HepG2 (cell line): Measurements from ENCODE around the gene CAPZB. TPM values are rescaled to one million over a fixed set of nuclear protein-coding genes. Genes with fewer than 3 reads are reported as not detected.

ENCODE experiments used
- ATF7-NPFF ChIP-seq: sonication (generic); formaldehyde crosslinking; IDR thresholded peaks from 2 replicates; pipeline ENCODE4 v1.8.1; 2023; ENCODE audit warnings: mild to moderate bottlenecking, low read depth, missing genetic modification reagents, moderate library complexity
- ELK4 ChIP-seq: sonication (generic); formaldehyde crosslinking; IDR thresholded peaks from 2 replicates; pipeline ENCODE4 v1.9.0; 2021; ENCODE audit warnings: missing genetic modification reagents, borderline replicate concordance
- FOXA1 ChIP-seq, 2 experiments: fragments of 450-650 bp in 1 of 2; sonication (generic) in 1 of 2; formaldehyde crosslinking in 1 of 2; IDR thresholded peaks; 2 replicates each; pipeline versions ENCODE4 v1.4.0 to v1.6.1; 2016 to 2020; ENCODE audit warnings: missing genetic modification reagents in 1 of 2
- GTF2F1 ChIP-seq: fragments of 150-350 bp; IDR thresholded peaks from 2 replicates; pipeline ENCODE4 v1.6.1; 2014; ENCODE audit warnings: low read length
- HNRNPLL ChIP-seq: fragments of 200-400 bp; formaldehyde crosslinking; IDR thresholded peaks from 2 replicates; pipeline ENCODE4 v1.6.1; 2017; ENCODE audit warnings: mild to moderate bottlenecking, low read depth, low read length; ENCODE audit not compliant: poor library complexity, severe bottlenecking
- HOXA5 ChIP-seq: sonication (generic); formaldehyde crosslinking; IDR thresholded peaks from 2 replicates; pipeline ENCODE4 v1.4.0; 2020; ENCODE audit warnings: missing genetic modification reagents
- MED1 ChIP-seq: sonication (generic); formaldehyde crosslinking; IDR thresholded peaks from 2 replicates; pipeline ENCODE4 v1.4.0; 2020; ENCODE audit warnings: missing genetic modification reagents
- MIER2 ChIP-seq: IDR thresholded peaks from 2 replicates; pipeline ENCODE4 v1.6.1; 2016; ENCODE audit warnings: missing biosample characterization, missing genetic modification reagents
- MXI1 ChIP-seq: IDR thresholded peaks from 3 replicates; pipeline ENCODE4 v1.6.1; 2012; ENCODE audit warnings: low read depth, low read length, inconsistent platforms, borderline replicate concordance
- NR2F6 ChIP-seq, 2 experiments: IDR thresholded peaks; 2 replicates each; pipeline ENCODE4 v1.6.1; 2016; ENCODE audit warnings: antibody characterized with exemption in 1 of 2, mild to moderate bottlenecking in 1 of 2
- THAP11 ChIP-seq: IDR thresholded peaks from 2 replicates; pipeline ENCODE4 v1.6.1; 2016; ENCODE audit warnings: missing biosample characterization, missing genetic modification reagents
- THRA ChIP-seq: sonication (generic); formaldehyde crosslinking; IDR thresholded peaks from 2 replicates; pipeline ENCODE4 v1.4.0; 2020; ENCODE audit warnings: missing genetic modification reagents, borderline replicate concordance
- ZMAT3 ChIP-seq: sonication (generic); formaldehyde crosslinking; conservative IDR thresholded peaks from 2 replicates; pipeline ENCODE4 v1.7.0; 2021; ENCODE audit warnings: missing genetic modification reagents
- ZNF10 ChIP-seq: sonication (generic); formaldehyde crosslinking; IDR thresholded peaks from 2 replicates; pipeline ENCODE4 v1.4.0; 2020; ENCODE audit warnings: mild to moderate bottlenecking, low read depth, missing genetic modification reagents, borderline replicate concordance
- ZNF234 ChIP-seq: sonication (generic); formaldehyde crosslinking; conservative IDR thresholded peaks from 2 replicates; pipeline ENCODE4 v1.5.1; 2020; ENCODE audit warnings: mild to moderate bottlenecking, missing genetic modification reagents
- ZNF24 ChIP-seq: fragments of 450-650 bp; IDR thresholded peaks from 2 replicates; pipeline ENCODE4 v1.6.1; 2017; ENCODE audit warnings: antibody characterized with exemption, mild to moderate bottlenecking
- ZNF280D ChIP-seq: sonication (generic); formaldehyde crosslinking; IDR thresholded peaks from 2 replicates; pipeline ENCODE4 v1.5.1; 2020; ENCODE audit warnings: mild to moderate bottlenecking, missing genetic modification reagents
- ZNF317 ChIP-seq: sonication (generic); formaldehyde crosslinking; IDR thresholded peaks from 2 replicates; pipeline ENCODE4 v1.5.0; 2020; ENCODE audit warnings: mild to moderate bottlenecking, missing genetic modification reagents
- ZNF484 ChIP-seq: sonication (generic); formaldehyde crosslinking; IDR thresholded peaks from 2 replicates; pipeline ENCODE4 v1.5.1; 2020; ENCODE audit warnings: mild to moderate bottlenecking, low read depth, missing genetic modification reagents, borderline replicate concordance
- ZNF800 ChIP-seq: sonication (generic); formaldehyde crosslinking; IDR thresholded peaks from 2 replicates; pipeline ENCODE4 v1.4.0; 2020; ENCODE audit warnings: missing genetic modification reagents
- polyA plus RNA-seq, 8 experiments: library from polyadenylated mRNA; depleted of rRNA in 3 of 8; stranded (reverse) in 7 of 8; unstranded in 1 of 8; fragments of >200 nt; fragmentation: Illumina TruSeq in 4 of 8; extraction: Trizol in 4 of 8; gene quantifications; 2 replicates each; pipeline versions ENCODE4 v1.2.1 to v1.2.3, GENCODE V29; 2011 to 2016; ENCODE audit warnings: low read depth in 4 of 8, missing spikeins in 1 of 8, mixed read lengths in 1 of 8; ENCODE audit not compliant: insufficient read depth in 1 of 8
- total RNA-seq, 5 experiments: library from RNA; depleted of rRNA; stranded (reverse); fragments of >200 nt; fragmentation: Illumina TruSeq; extraction: Trizol; gene quantifications; 2 replicates each; pipeline ENCODE4 v1.2.3, GENCODE V29; 2016; ENCODE audit warnings: low read depth in 1 of 5

Gene CAPZB
- total and polyA plus RNA-seq, 2 of the 13 experiments (the other 11 are each of a cell fraction or from before 2014, with no cell fraction given) = 58.9 to 76.9 TPM

- TF ChIP-seq ZNF280D (CRISPR knock-in tag) (no peak), ZNF800 (CRISPR knock-in tag) (no peak), THAP11 (CRISPR knock-in tag) (peak; percentile 39; the same call in 1 of the 2 replicates), FOXA1 (IDR thresholded peaks at IDR 0.05) (no peak), FOXA1 (CRISPR knock-in tag; IDR thresholded peaks at IDR 0.05) (peak; percentile 64; the same call in 1 of the 2 replicates), GTF2F1 (no peak), MED1 (peak; percentile 22; the same call in 1 of the 2 replicates), ZNF24 (no peak), NR2F6 (IDR thresholded peaks at IDR 0.05) (peak; percentile 59), NR2F6 (CRISPR knock-in tag; IDR thresholded peaks at IDR 0.05) (no peak), HNRNPLL (no peak), ZNF484 (no peak), ZMAT3 (CRISPR knock-in tag) (no peak), THRA (peak; percentile 51), ZNF317 (CRISPR knock-in tag) (no peak), HOXA5 (CRISPR knock-in tag) (no peak), MXI1 (no peak), ZNF234 (CRISPR knock-in tag) (no peak), ELK4 (CRISPR knock-in tag) (no peak), ZNF10 (CRISPR knock-in tag) (no peak), MIER2 (CRISPR knock-in tag) (no peak), ATF7-NPFF (no peak)
Measured at GRCh38 chr1:19409477-19410341, 75.6 kb downstream of the CAPZB start (continued).
